HG03439 (cell line): Measurements from ENCODE around the gene TRAF5.

ENCODE experiments used
- ATAC-seq: cut with Tn5 transposase; IDR thresholded peaks from one replicate; pipeline ENCODE4 v1.9.1; 2021; ENCODE audit warnings: mild to moderate bottlenecking, moderate library complexity; ENCODE audit not compliant: unreplicated experiment

TRAF5 gene

DNA sequence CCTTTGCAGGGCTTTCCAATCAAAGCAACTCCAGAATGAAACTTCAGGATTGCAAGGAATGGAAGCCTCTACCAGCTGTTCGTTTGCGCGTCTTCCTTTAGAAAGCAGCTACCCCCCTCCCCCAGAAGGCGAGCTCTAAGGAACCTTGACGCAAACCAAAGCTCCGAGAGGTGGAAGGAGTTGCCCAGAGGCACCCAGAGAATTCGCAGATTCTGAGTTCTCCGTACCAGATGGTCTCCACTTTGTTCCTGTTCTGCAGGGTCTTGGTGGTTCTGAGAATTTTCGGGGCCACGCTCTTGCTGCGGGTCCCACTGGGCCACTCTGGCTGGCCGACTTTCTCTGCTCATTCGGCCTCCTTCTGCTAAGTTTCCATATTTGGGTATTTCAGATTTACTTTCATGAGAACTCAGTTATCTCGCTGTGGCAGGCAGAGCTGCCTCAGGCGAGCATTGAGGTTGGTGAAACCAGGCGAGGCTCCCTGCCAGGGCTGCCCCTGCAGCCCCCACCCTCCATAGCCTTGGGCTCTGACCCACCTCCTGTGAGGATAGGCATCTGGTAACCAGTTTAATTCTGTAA lies 801 bp downstream of the TRAF5 start:
- peak; percentile 30 for ATAC-seq

DNA sequence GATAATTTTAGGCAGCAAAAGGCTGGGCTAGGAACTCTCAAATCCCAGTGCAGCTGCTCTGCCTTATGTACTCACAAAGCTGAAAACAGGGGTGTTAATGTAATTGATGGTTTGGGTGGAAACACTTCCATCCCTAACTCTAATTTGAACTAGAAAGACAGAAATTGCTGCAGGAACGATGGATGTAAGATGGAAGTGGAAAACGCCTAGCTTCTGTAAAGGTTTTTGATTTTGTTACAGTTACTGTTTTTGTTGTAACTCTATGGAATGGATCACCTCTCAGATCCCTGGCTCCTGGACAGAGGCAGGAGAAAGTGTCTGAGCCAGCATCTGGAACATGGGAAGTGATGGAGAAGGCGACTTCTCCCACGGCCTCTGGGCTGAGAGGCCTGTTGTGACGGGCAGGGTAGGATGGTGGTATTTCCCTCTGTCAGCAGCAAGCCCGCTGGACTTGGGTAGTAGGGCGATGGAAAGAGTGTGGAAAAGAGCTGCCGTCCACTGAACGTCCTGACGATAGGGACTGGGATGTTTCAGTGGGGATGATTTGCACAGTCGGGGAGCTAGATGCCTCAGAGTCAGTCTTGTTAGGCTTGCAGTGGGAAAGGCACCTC lies 1.6 kb downstream of the TRAF5 start:
- ATAC-seq = no peak

DNA sequence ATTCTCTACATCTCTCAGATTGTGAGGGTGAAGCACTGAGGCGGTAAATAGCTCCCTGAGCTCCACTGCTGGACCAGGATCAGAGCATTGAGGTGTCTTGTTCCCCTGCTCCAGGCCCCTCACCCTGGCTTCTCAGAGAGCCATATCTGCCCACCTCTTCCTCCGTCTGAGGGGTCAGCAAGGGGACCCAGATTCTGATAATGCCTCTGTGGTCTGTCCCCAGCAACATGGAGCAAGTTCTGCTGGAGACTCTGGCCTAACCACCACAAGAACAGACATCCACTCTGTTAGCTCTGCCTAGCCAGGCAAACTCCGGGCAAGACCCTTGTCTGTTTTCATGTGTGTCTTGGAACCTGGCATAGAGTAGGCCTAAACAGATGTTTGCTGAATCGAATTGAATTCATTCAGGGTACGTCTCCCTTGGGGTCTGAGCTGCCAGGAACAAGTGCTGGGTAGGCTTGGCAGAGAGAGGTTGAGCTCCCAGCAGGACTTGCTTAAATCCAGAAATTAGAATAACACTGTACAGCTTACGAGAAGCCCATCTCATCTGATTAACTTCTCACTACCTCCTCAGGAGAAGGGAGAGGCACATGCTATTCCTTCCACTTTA lies 2.3 kb downstream of the TRAF5 start:
- no peak for ATAC-seq

DNA sequence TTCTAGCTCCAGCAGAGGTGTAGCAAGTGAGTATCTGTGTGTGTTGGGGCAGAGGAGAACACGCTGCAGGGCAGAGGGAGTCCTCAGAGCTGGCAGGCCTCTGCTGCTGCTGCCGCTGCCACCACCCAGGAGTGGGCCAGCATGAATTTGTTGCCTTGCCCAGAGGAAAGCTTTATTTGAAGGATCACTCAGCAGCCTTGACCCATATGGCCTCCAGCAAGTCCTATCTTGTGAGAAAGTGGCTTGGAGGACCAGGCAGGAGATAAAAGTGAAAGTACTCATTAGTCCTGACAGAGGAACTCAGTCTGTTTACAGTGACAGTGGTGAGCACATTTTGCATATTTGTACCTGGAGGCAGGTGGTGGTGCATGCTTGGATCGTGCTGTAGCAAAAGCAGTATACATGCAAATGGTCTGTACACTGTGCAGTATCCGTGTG lies 3.1 kb downstream of the TRAF5 start:
- peak; percentile 37 for ATAC-seq

DNA sequence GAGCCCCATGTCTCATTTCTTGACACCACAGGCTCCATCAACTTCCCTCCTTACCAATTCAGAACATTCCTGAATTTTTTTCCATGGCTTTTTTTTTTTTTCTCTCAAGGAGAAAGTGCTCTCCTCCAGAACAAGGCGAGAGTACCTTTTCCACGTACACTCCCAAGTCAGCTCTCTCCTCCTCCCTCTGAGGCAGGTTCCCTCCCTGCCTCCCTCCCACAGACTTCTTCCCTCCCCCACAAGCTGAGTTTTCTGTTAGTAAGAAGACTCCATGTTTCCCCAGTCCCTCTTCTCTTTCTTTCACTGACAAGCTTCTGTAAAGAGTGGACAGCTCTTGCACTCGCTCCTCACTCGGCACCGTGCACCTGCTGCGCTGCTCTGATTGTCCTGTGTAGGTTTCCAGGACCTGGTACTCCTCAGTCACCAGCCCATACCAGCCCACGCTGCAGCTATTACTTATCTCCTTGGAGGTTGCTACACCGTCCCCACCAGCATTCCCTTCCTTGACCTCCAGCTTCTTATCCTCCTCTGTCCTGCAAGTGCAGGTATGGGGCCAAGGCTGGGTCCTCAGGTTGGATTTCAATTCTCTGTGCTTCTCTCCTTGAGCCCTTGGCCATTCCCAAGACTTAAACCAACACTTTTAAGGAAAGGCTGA lies 3.8 kb downstream of the TRAF5 start:
- no peak for ATAC-seq

DNA sequence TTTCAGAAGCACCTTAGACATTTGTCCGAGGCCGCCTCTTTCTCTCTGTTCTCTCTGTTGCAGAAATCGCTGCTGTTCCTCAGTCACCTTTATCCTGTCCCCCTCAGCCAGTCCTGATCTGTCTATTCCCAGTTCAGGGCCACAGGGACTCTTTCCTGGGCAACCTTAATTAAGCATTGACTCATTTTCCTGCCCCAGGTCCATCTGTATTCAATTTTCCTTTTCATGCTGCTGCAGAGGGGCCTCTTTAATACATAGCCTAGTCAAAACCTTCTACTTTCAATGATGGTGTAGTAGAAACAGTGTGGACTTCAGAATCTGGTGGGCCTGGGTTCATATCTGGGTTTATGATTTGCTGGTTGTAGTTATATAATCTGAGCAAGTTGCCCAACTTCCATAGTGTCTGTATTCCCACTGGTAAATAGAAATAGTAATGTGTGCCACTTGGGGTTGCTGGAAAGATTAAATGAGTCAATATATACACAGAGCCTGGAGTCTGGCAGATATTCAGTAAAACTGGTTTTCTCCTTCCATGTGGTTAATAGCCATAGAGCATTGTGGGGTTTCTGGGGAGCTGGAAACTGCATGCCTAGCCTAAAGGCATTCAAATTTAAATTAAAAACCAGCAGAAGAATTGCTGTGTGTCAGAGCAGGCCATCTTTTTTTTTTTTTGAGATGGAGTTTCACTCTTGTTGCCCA lies 4.5 kb downstream of the TRAF5 start:
- no peak for ATAC-seq

DNA sequence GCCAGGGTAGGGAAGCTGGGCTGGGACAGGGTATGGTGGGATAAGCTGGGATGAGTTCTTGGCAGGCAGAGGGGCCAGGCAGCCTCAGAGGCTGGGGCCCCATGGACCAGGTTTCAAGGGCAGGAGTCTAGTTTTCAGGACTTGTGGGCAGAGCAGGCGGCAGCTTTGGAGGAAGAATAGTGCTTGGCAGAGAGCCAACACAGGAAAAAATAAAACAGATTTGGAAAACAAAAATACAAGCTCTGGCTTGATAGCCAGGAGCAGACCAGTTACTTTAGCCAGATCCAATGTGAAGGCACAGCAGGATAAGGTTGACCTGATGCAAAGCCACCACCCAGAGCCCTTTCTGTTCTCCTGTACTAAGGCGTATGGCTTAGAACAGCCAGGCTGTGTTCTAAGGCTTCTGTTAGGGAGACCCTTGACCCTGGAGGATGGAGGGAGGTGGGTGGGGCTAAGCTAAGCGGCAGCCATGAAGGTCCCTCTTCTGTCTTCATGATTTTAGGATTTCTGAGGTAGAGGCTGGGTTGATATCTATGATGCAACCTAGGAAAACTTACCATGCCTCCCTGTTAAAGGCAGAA lies 5.5 kb downstream of the TRAF5 start:
- no peak for ATAC-seq

DNA sequence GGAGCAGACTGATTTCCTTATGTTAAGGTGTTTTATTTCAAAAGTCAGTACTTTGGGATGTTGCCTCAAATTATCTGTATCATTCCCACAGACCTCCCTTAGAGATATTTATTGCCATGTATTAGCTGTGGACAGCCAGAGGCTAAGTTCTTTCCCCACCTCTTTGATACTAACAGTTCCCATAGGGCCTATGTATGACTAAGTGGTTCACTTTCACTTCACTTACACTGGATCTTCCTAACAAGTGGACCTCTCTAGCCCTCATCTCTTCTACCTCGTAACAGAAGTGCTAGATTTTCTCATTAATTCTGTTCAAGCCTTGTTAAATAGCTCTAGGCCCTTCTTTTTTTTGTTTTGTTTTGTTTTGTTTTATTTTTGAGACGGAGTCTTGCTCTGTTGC lies 6.2 kb downstream of the TRAF5 start:
- no peak for ATAC-seq

DNA sequence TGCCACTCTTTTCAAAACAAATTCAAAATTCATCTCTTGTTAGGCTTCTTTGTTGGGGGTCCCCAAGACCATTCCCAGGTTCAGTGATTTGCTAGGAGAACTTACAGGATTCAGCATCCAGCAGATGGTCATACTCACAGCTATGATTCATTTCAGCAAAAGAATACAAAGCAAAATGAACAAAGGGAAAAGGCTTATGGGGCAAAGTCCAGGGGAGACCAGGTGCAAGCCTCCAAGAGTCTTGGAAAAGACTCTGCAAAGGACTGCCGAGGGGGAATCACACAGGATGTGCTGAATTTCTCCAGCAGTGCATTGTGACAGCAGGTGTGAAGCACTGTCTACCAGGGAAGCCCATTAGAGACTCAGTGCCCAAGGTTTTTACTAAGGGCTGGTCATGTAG lies 7.3 kb downstream of the TRAF5 start:
- ATAC-seq = no peak

DNA sequence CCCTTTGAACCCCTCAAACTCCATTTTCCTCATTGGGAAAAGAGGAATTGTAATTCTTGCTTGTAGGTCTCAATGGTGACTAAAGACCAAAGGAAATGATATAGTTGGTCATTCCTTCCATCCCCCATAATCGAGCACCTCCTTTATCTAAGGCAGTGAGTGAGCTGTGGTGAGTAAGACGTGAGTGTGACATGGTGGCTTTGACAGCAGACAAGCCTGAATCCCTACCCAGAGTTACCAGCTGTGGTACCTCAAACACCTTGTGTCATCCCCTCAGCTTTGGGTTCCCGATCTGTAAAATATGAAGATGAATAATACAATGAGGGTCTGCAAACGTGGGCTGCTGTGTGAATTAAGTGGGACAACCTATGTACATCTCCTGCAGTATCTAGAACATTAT lies 8.4 kb downstream of the TRAF5 start:
- no peak for ATAC-seq

DNA sequence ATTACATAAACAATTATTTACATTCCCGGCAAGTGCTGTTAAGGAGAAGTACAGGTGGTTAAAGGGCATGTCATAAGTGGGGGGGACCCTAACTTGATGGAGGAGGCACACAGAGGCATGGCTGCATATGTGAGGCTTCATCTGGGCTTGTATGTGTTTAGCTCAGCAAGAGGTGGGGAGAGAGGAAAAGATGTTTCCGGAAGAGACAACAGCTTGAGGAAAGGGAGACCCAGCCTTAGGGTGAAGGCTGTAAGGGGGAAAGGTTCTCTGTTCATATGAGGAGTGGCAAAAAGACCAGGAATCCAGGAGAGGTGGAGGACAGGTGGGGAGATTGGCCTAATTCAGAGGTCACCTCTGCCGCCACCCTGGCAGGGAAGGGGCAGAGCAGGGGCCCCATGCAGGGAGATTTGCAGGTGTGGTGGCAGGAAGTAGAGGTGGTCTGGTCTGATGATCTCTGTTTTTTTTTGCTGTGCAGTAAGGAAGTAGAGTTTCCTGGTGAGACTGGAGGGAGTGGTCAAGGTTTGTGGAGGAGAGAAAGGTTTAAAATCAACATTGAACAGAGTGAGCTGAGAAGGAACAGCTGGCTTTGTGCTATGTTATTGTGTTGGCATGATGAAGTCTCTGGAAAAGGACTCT lies 9.0 kb downstream of the TRAF5 start:
- peak; percentile 71 for ATAC-seq

DNA sequence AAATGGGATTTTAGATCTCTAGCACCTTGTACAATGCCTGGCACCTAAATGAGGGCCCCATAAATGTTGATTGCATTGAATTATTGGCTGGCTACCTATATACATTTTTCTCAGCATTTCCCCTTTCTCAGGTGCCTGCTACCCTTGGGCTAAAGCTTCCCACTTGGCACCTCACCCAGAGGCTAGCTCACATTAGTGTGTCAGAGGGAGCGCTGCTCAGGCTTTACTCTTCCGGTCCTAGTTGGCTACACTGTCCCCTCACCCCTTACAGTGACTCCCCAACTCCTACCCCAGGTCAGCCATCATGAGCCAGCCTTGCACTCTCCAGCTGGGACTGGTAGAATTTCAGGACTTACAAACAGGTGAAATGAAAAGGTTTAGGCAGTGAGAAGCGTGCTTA lies 9.5 kb downstream of the TRAF5 start:
- ATAC-seq = no peak

DNA sequence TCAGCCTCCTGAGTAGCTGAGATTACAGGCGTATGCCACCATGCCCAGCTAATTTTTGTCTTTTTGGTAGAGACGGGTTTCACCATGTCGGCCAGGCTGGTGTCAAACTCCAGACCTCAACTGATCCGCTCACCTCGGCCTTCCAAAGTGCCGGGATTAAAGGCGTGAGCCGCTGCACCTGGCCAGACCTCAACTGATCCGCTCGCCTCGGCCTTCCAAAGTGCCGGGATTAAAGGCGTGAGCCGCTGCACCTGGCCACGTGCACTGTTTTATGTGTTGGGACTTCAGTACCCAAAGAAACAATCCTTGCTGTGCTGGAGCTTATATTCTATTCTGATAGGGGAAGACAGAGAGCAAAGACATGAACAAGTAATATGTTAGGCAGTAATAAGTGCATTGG lies 10.1 kb downstream of the TRAF5 start:
- no peak for ATAC-seq

DNA sequence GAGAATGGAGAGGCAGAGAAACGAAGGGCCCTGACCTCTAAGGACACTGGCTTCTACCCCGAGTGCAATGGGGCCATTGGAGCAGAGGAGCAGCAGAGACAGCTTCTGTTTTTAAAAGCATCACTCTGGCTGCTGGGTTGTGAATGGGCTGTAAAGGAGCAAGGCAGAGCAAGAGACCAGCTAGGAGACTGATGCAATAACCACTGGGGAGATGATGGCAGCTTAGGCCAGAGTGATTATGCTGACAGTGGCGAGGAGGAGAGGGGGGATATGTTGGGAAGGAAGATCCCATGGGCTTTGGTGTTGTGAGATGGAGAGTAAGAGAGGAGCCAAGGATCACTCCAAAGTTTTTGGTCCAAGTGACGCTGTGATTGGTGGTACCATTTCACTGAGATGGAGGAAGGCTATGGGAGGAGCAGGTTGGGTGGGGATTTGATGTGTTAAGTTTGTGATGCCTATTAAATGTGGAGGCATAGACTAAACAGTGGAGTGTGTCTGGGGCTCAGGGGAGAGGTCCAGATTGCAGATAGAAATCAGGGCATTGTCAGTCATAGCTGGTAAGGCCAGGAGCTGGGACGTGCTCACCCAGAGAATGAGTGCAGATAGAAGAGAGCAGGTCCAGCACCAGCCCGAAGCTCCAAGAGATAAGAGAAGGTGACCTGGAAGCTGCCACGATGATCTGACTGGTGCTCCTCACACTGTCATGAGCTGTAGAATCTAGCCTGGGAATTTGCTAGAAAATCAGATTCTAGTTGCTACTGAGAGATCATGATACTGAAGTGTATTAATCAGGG lies 11.0 kb downstream of the TRAF5 start:
- no peak for ATAC-seq

DNA sequence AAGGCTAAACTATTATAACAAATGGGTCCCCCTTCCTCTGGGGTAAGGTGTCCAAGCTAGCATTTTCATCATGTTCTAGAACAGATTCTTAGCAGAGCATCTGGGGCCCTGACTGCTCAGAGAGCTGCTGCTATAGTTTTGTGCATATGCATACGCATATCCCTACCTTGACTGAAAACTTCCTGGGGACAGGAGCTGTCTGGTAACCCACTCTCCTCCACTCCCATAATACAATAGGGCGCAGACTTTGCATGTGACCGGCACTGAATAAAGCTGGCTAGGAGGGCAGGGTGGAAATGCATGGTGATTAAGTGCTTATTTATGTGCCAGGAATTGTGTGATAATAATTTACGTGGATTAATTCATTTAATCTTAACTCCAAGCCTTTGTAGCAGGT lies 11.6 kb downstream of the TRAF5 start:
- ATAC-seq = no peak

DNA sequence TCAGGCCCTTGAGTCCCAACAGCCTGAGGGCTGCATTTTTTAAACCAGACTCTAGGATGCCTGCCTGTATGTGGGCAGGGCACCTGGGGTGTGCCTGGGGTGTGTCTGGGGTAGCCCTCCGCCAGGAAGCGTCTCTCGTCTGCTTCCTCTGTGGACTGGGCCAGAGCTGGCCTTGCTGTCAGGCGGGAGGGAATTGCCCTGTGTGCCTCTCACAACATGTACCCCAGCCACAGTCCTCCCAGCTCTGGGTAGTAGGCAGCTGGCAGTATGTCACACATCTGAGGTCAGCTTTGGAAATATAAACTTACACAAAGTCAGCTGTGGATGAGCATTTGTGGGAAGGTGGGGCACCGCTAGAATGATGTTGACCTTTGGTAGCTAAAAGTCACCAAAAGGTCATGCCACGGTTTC lies 13.0 kb downstream of the TRAF5 start:
- ATAC-seq = no peak

DNA sequence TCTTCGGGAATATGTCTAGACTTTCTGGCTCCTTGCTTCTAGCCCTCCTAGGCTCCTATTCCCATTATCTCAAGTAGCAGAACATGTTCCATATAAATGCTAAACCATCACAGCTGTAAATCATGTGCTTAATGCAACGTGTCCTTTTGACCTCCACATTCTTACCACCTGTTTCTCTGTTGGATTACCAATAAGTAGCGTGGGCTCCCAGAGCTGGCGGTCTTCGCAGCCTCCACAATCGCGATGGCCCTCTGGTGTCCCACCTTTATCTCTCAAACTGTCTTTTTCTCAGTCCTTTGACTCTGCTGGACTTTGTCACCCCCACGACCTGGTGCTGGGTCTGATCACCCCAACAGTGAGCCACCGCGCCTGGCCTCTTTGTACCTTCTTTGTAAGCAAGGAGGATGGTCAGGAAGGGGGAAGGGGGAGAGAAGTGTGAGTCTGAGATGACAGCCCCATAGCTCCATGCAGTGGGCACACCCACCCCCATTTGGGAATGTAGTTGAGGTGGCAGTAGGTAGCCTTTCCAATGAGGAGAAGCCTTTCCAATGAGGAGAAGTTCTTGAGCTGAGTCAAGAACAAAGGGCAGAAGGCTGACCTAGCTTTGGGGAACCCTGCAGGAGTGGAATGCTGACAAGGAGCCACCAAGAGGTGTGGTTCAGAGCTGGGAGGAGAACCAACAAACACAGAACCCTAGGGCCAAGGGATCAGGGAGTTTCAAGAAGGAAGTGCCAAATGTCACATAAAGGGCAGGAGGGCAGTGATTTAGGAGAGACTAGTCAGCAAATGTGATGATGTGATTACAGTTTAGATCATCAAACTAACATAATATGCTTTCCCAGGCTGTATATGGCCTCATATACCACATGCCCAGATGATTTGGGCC lies 14.2 kb downstream of the TRAF5 start:
- ATAC-seq = no peak

DNA sequence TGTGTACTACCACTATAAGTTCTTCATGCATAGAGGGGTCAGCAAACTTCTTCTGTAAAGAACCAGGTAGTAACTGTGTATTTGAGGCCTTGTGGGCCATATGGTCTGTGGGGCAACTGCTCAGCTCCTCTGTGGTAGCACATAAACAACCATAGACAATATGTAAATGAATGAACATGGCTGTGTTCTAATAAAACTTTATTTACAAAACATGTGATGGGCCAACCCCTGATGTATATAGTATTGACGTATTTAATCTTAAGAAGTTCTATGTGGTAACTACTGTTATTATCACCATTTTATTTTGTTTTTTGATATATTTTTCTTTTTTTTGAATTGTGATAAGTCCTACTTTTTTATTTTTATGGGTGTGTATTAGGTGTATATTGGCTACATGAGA lies 15.4 kb downstream of the TRAF5 start:
- no peak for ATAC-seq

DNA sequence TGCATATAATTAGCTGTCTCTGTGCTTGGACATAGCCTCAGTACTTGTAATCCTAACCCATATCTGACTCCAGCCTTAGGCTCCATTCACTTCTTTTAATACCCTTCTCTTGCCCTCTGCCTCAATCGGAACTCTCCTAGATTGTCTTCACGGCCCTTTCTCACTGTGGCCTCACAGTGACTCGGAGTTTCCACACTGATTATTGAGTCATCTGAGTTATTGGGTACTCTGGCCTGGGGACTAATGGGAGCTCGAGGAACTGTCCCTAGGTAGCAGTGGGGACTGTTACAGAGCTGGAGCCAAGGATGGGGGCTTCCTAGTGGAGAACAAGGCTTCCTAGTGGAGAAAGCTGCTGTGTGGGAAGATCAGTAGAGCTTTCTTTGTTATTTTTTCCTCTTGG lies 17.0 kb downstream of the TRAF5 start:
- ATAC-seq = no peak
